ENCODE data around the gene PATE2. TPM values are rescaled to one million over a fixed set of nuclear protein-coding genes. Genes with fewer than 3 reads are reported as not detected.

The PATE2 gene
- total RNA-seq, 1 donor = not detected

GRCh38 chr11:125740617-125741016 is 38.0 kb downstream of the PATE2 start:
- DNase-seq (ENCODE audit: low read depth) = no peak
- H3K4me3 ChIP-seq (ENCODE audit: low read depth, low read length) = no peak overlapping the region
- no peak for TF ChIP-seq CTCF (IDR thresholded peaks at IDR 0.05; ENCODE audit: insufficient read depth, low read depth, low read length)

GRCh38 chr11:125728969-125729368 is 49.7 kb downstream of the PATE2 start:
- no peak overlapping the region for H3K4me3 ChIP-seq (ENCODE audit: low read depth, low read length)
- no peak for TF ChIP-seq CTCF (IDR thresholded peaks at IDR 0.05; ENCODE audit: insufficient read depth, low read depth, low read length)
- no peak for DNase-seq (ENCODE audit: low read depth)

Other genes starting within 250 kb of the PATE2 start
- 69.3 and 111 TPM in 2 replicates for gene EI24, start 209.4 kb downstream of the PATE2 start, total RNA-seq
- gene STT3A, start 186.0 kb downstream of the PATE2 start, total RNA-seq = 216 and 383 TPM in 2 replicates
- gene CHEK1, start 153.7 kb downstream of the PATE2 start, total RNA-seq = 31.9 and 53.1 TPM in 2 replicates
- not detected in 2 replicates for gene ACRV1, start 98.0 kb downstream of the PATE2 start, total RNA-seq
- not detected in 2 replicates for gene PATE1, start 32.5 kb downstream of the PATE2 start, total RNA-seq
- gene PATE3, start 9.3 kb upstream of the PATE2 start, total RNA-seq = not detected in 2 replicates
- not detected in 2 replicates for gene PATE4, start 54.5 kb upstream of the PATE2 start, total RNA-seq
- 7.1 and 10.4 TPM in 2 replicates for gene HYLS1, start 108.8 kb upstream of the PATE2 start, total RNA-seq
- 10.4 and 10.6 TPM in 2 replicates for gene PUS3, start 124.4 kb upstream of the PATE2 start, total RNA-seq
- gene DDX25, start 125.7 kb upstream of the PATE2 start, total RNA-seq = not detected in 2 replicates
- not detected in 2 replicates for gene VSIG10L2, start 167.2 kb upstream of the PATE2 start, total RNA-seq

Measured in fibroblast of villous mesenchyme (primary cell).